HEK293T (cell line): ENCODE data around the gene CLTA.

Experiments
- CTCF ChIA-PET: fragments of 350-600 bp; formaldehyde crosslinking; extraction: SDS; loops from one replicate; lab custom pipeline; 2021; ENCODE audit warnings: antibody characterized with exemption, inconsistent platforms; lab: Yijun Ruan, JAX
- POLR2A ChIA-PET: fragments of 350-600 bp; formaldehyde crosslinking; extraction: SDS; loops from one replicate; lab custom pipeline; 2020; ENCODE audit warnings: antibody characterized with exemption, inconsistent platforms; lab: Yijun Ruan, JAX
- DNase-seq: peaks from one replicate; pipeline ENCODE4 v3.0.0; 2012; ENCODE audit warnings: mixed read lengths; ENCODE audit errors: extremely low spot score
- ARNT ChIP-seq: fragments of 450-650 bp; IDR thresholded peaks from 2 replicates; pipeline ENCODE4 v1.6.1; 2017; ENCODE audit warnings: mild to moderate bottlenecking
- BHLHE40 ChIP-seq: fragments of 450-650 bp; IDR thresholded peaks from 2 replicates; pipeline ENCODE4 v1.6.1; 2016; ENCODE audit warnings: mild to moderate bottlenecking, moderate library complexity, borderline replicate concordance
- CTBP1 ChIP-seq: fragments of 450-650 bp; IDR thresholded peaks from 2 replicates; pipeline ENCODE4 v1.6.1; 2016; ENCODE audit warnings: borderline replicate concordance
- ELF4 ChIP-seq: fragments of 450-650 bp; IDR thresholded peaks from 2 replicates; pipeline ENCODE4 v1.6.1; 2017; ENCODE audit warnings: antibody characterized with exemption
- FOXA1 ChIP-seq: fragments of 450-650 bp; IDR thresholded peaks from 2 replicates; pipeline ENCODE4 v1.6.1; 2016; ENCODE audit warnings: mild to moderate bottlenecking
- FOXK2 ChIP-seq: fragments of 450-650 bp; IDR thresholded peaks from 2 replicates; pipeline ENCODE4 v1.6.1; 2016; ENCODE audit warnings: mild to moderate bottlenecking
- FOXM1 ChIP-seq: fragments of 450-650 bp; IDR thresholded peaks from 2 replicates; pipeline ENCODE4 v1.6.1; 2017; ENCODE audit warnings: mild to moderate bottlenecking, borderline replicate concordance
- HDGF ChIP-seq: fragments of 450-650 bp; IDR thresholded peaks from 2 replicates; pipeline ENCODE4 v1.6.1; 2017; ENCODE audit warnings: antibody characterized with exemption, borderline replicate concordance
- L3MBTL2 ChIP-seq: fragments of 450-650 bp; conservative IDR thresholded peaks from 2 replicates; pipeline ENCODE4 v1.6.1; 2016; ENCODE audit warnings: mild to moderate bottlenecking
- LEF1 ChIP-seq: fragments of 450-650 bp; IDR thresholded peaks from 2 replicates; pipeline ENCODE4 v1.6.1; 2017; ENCODE audit warnings: mild to moderate bottlenecking, borderline replicate concordance
- NFRKB ChIP-seq: fragments of 450-650 bp; IDR thresholded peaks from 2 replicates; pipeline ENCODE4 v1.6.1; 2016; ENCODE audit warnings: mild to moderate bottlenecking, moderate library complexity
- PKNOX1 ChIP-seq: fragments of 450-650 bp; IDR thresholded peaks from 2 replicates; pipeline ENCODE4 v1.6.1; 2016
- SP1 ChIP-seq: fragments of 450-650 bp; IDR thresholded peaks from 2 replicates; pipeline ENCODE4 v1.6.1; 2017
- SUZ12 ChIP-seq: fragments of 450-650 bp; IDR thresholded peaks from 2 replicates; pipeline ENCODE4 v1.6.1; 2016; ENCODE audit warnings: mild to moderate bottlenecking
- TARDBP ChIP-seq: fragments of 450-650 bp; IDR thresholded peaks from 2 replicates; pipeline ENCODE4 v1.6.1; 2016
- ZNF384 ChIP-seq: fragments of 450-650 bp; IDR thresholded peaks from 2 replicates; pipeline ENCODE4 v1.6.1; 2016

The CLTA gene

DNA sequence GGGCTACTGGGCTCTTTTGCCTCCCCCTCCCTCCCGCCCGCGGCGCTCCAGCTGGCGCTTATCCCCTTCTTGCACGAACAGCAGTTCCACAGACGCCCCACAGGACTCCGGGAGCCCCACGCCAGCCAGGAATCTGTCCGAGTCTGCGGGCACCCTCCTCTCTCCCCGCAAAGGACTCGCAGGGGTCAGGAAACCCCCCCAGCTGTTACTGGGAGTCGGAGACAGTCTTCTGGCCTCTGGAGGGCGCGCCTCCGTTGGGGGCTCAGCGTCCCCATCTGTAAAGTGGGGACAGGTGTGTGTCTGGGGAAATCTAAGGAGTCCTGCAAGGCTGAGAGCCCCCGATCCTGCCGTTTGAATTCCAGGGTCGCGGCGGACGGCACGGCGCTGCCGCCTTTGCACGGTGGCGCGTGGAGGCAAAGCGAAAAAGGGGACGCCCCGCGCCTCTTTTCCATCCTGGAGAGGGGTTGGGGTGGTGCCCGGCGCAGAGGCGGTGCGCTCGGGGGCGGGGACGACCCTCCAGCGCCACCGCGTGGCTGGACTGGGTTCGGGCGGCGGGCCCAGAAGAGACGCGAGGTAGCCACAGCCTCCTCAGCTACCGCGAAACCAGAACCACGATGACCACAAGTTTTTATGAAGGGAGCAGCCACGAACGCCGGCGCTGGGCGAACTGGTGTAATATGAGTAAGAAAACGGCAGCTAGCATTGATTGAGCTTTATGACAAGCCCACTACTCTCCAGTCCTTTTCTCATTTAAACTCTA is 24.4 kb upstream of the CLTA start:
- POLR2A ChIA-PET = interaction anchor here (0.7 kb wide), 1 partner anchor 24 kb away, joined by 3 read pairs; the partner anchor contains the start of gene CLTA
- peak; percentile 58 for TF ChIP-seq L3MBTL2
- TF ChIP-seq FOXM1 = no peak
- TF ChIP-seq LEF1 = no peak
- TF ChIP-seq SUZ12 = no peak
- no peak for TF ChIP-seq BHLHE40
- TF ChIP-seq PKNOX1 = no peak
- DNase-seq = peak; percentile 95
- CTCF ChIA-PET = interaction anchor here (1.1 to 1.5 kb wide), 3 partner anchors 61 to 65 kb away, joined by 6 to 9 read pairs (median 7); no protein-coding TSS in a partner anchor

DNA sequence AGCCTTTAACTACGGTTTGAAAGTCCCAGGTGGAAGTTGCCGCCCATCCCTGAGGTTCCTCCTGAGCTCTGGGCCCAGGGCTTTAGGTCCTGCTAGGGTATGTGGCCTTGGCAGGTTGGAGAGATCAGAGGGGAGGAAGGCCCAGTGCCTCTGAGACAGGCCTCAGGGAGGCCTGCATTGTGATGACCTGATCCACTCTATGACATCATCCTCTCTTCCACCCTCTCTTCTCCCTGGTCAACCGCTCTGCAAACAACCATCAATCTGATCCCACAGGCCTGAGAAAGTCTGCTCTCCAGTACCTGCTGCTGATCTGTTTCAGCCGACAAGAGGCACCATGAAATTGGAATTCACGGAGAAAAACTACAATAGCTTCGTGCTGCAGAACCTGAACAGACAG is 21.6 kb upstream of the CLTA start, which contains the start of gene CCIN:
Gene CCIN, plus strand, starts transcription at position 223 of the 400 bp plus-strand sequence. Its CDS starts 115 bp downstream, at position 338.
- ChIA-PET POLR2A (interaction anchor here (1.7 kb wide), 1 partner anchor 21 kb away, joined by 6 read pairs; the partner anchor contains the start of gene CLTA), CTCF (interaction anchor here (0.6 kb wide), 1 partner anchor 67 kb away, joined by 3 read pairs; no protein-coding TSS in a partner anchor)
- no peak for DNase-seq
- TF ChIP-seq L3MBTL2 = no peak
- TF ChIP-seq HDGF = no peak
- no peak for TF ChIP-seq SP1
- no peak for TF ChIP-seq BHLHE40
- TF ChIP-seq ELF4 = no peak
- no peak for TF ChIP-seq FOXA1
- no peak for TF ChIP-seq FOXM1
- no peak for TF ChIP-seq ARNT
- no peak for TF ChIP-seq ZNF384
- no peak for TF ChIP-seq TARDBP
- no peak for TF ChIP-seq PKNOX1
- TF ChIP-seq CTBP1 = no peak
- TF ChIP-seq NFRKB = no peak
- no peak for TF ChIP-seq LEF1
- no peak for TF ChIP-seq FOXK2

DNA sequence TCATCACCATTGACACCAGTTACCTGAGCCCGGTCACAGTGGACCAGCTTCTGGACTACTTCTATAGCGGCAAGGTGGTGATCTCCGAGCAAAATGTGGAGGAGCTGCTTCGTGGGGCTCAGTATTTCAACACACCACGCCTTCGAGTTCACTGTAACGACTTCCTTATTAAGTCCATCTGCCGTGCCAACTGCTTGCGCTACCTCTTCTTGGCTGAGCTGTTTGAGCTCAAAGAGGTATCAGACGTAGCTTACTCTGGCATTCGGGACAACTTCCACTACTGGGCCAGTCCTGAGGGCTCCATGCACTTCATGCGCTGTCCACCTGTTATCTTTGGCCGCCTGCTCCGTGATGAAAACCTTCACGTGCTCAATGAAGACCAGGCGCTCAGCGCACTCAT is 21.0 kb upstream of the CLTA start:
- no peak for TF ChIP-seq TARDBP
- TF ChIP-seq PKNOX1 = no peak
- no peak for TF ChIP-seq ELF4
- no peak for TF ChIP-seq LEF1
- TF ChIP-seq FOXM1 = no peak
- no peak for TF ChIP-seq L3MBTL2
- TF ChIP-seq BHLHE40 = no peak
- no peak for DNase-seq
- ChIA-PET CTCF (interaction anchor here (0.6 kb wide), 1 partner anchor 68 kb away, joined by 3 read pairs; no protein-coding TSS in a partner anchor), POLR2A (interaction anchor here (1.7 kb wide), 1 partner anchor 21 kb away, joined by 6 read pairs; the partner anchor contains the start of gene CLTA)

GRCh38 chr9:36170531-36170930 is 20.2 kb upstream of the CLTA start:
- CTCF ChIA-PET = no interaction called here
- no peak for DNase-seq
- POLR2A ChIA-PET = no interaction called here
- TF ChIP-seq SP1 (no peak), NFRKB (no peak), FOXM1 (no peak), LEF1 (no peak), SUZ12 (no peak), HDGF (no peak), BHLHE40 (no peak)

GRCh38 chr9:36173861-36174260 is 16.9 kb upstream of the CLTA start:
- POLR2A ChIA-PET = interaction anchor here (1.6 kb wide), 1 partner anchor 17 kb away, joined by 4 read pairs; no protein-coding TSS in a partner anchor
- CTCF ChIA-PET = no interaction called here

DNA sequence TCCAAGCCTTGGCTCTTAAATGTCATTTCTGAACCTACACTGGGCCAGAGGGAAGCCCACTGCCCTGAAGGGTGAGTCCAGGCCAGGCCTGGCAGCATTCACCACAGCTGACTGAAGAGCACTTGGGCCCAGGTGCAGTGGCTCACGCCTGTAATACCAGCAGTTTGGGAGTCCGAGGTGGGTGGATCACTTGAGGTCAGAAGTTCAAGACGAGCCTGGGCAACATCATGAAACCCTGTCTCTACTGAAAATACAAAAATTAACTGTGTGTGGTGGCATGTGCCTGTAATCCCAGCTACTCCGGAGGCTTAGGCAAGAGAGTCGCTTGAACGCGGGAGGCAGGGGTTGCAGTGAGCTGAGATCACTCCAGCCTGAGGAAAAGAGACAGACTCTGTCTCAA is 16.4 kb upstream of the CLTA start:
- no peak for TF ChIP-seq TARDBP
- TF ChIP-seq FOXM1 = no peak
- no peak for TF ChIP-seq CTBP1
- TF ChIP-seq ZNF384 = no peak
- no peak for TF ChIP-seq SUZ12
- no peak for TF ChIP-seq BHLHE40
- TF ChIP-seq PKNOX1 = no peak
- TF ChIP-seq HDGF = no peak
- TF ChIP-seq NFRKB = no peak
- TF ChIP-seq FOXK2 = no peak
- no peak for TF ChIP-seq SP1
- no peak for TF ChIP-seq LEF1
- no peak for TF ChIP-seq FOXA1
- TF ChIP-seq L3MBTL2 = no peak
- ChIA-PET POLR2A (interaction anchor here (1.6 kb wide), 1 partner anchor 16 kb away, joined by 4 read pairs; no protein-coding TSS in a partner anchor), CTCF (no interaction called here)
- DNase-seq = no peak

More at GRCh38 chr9:36173861-36174260, 16.9 kb upstream of the CLTA start:
- DNase-seq = no peak
- TF ChIP-seq BHLHE40 (no peak), SP1 (no peak), CTBP1 (no peak), FOXM1 (no peak), LEF1 (no peak), L3MBTL2 (no peak)
